Endodermal cell (in vitro differentiated cells): ENCODE data around the gene ZNF182. TPM values are rescaled to one million over a fixed set of nuclear protein-coding genes. Genes with fewer than 3 reads are reported as not detected.
"Not testable (repeated sequence)": the region's sequence is repeated elsewhere in the genome, so short reads cannot be mapped to it uniquely, and the experiment has no call there.

ENCODE experiments used
- DNase-seq: peaks from one replicate; pipeline ENCODE4 v3.0.0-alpha.2; 2017
- H3K27ac ChIP-seq: 2 replicates; pipeline ENCODE4 v1.5.1; 2013; ENCODE audit warnings: mild to moderate bottlenecking, low read depth, low read length, moderate library complexity
- H3K27me3 ChIP-seq: 2 replicates; pipeline ENCODE4 v1.6.1; 2013; ENCODE audit warnings: mild to moderate bottlenecking, low read length, moderate library complexity; ENCODE audit not compliant: insufficient read depth, control insufficient read depth, poor library complexity, severe bottlenecking
- H3K36me3 ChIP-seq: 2 replicates; pipeline ENCODE4 v1.7.0; 2013; ENCODE audit warnings: mild to moderate bottlenecking, low read length, moderate library complexity; ENCODE audit not compliant: control insufficient read depth, insufficient read depth
- H3K4me1 ChIP-seq: one replicate; pipeline ENCODE4 v1.7.0; 2013; ENCODE audit warnings: low read length; ENCODE audit not compliant: control insufficient read depth, insufficient read depth
- H3K4me3 ChIP-seq: 2 replicates; pipeline ENCODE4 v1.5.1; 2013; ENCODE audit warnings: mild to moderate bottlenecking, low read length, moderate library complexity
- H3K9ac ChIP-seq: 2 replicates; pipeline ENCODE4 v1.6.1; 2013; ENCODE audit warnings: mild to moderate bottlenecking, low read length, moderate library complexity; ENCODE audit not compliant: poor library complexity, severe bottlenecking; ENCODE audit errors: extremely low read depth
- H3K9me3 ChIP-seq: 2 replicates; pipeline ENCODE4 v1.6.1; 2013; ENCODE audit warnings: mild to moderate bottlenecking, low read length, moderate library complexity; ENCODE audit not compliant: control insufficient read depth
- H3K27ac Mint-ChIP-seq: 2 replicates; pipeline ENCODE4 v1.8.0; 2020; ENCODE audit warnings: mixed read lengths
- H3K27me3 Mint-ChIP-seq: 2 replicates; pipeline ENCODE4 v1.8.0; 2021; ENCODE audit warnings: mild to moderate bottlenecking, mixed read lengths; ENCODE audit not compliant: insufficient read depth
- H3K36me3 Mint-ChIP-seq: 2 replicates; pipeline ENCODE4 v1.8.0; 2020; ENCODE audit warnings: low read depth, mixed read lengths
- H3K4me1 Mint-ChIP-seq: 2 replicates; pipeline ENCODE4 v1.8.0; 2020; ENCODE audit warnings: mixed read lengths
- H3K4me3 Mint-ChIP-seq: 2 replicates; pipeline ENCODE4 v1.8.0; 2020; ENCODE audit warnings: mild to moderate bottlenecking, moderate library complexity, mixed read lengths
- H3K9me3 Mint-ChIP-seq: 2 replicates; pipeline ENCODE4 v1.8.0; 2020; ENCODE audit warnings: mild to moderate bottlenecking, mixed read lengths
- WGBS, 2 experiments: methylation state at CpG; one replicate each; pipeline versions ENCODE4 v1.1.5 to v1.1.7; 2013; ENCODE audit warnings: missing lambda C conversion rate in 2 of 2, mixed read lengths in 1 of 2; ENCODE audit not compliant: insufficient coverage in 1 of 2, insufficient read length in 1 of 2; 5-methylcytosine and 5-hydroxymethylcytosine counted together
- total RNA-seq, 2 donors: library from RNA; stranded (reverse); fragmentation: NEBNext Ultra II Directional in 1 of 2; extraction: Animal tissue kit (Norgen Biotek cat#: 25700) in 1 of 2; gene quantifications; 2 replicates in 1 of 2; 3 replicates in 1 of 2; pipeline ENCODE4 v1.2.1, GENCODE V29; 2021
- TF ChIP-seq, protein P1 (sequence below): fragments of 200-600 bp; sonication (generic); conservative IDR thresholded peaks from 2 replicates; pipeline ENCODE4 v1.5.0; 2021; ENCODE audit warnings: antibody characterized with exemption, mild to moderate bottlenecking

Gene ZNF182
- total RNA-seq, 2 donors from 2014 or later, result 5.8 to 10.5 TPM

DNA sequence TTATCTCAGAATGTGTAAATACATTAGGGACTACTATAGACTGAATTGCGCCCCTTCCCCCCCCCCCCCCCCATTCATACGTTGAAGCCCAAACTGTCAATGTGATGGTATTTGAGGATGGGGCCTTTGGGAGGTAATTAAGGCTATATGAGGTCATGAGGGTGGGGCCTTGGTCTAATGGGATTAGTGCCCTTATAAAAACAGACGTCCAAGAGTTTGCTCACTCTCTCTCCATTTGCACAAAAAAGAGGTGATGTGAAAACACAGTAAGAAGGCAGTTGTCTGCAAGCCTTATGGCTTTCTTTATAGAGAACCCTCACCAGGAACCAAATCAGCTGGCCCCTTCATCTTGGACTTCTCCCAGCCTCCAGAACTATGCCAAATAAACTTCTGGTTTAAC lies 18.3 kb upstream of the ZNF182 start:
- Mint-ChIP-seq H3K27ac (no peak overlapping the region), H3K4me3 (no peak overlapping the region), H3K27me3 (no peaks in the 10 kb centered on the region), H3K36me3 (no peaks in the 10 kb centered on the region), H3K9me3 (peaks cover 30% of the 10 kb centered on the region), H3K4me1 (no peaks in the 10 kb centered on the region)
- TF ChIP-seq, protein P1, sequence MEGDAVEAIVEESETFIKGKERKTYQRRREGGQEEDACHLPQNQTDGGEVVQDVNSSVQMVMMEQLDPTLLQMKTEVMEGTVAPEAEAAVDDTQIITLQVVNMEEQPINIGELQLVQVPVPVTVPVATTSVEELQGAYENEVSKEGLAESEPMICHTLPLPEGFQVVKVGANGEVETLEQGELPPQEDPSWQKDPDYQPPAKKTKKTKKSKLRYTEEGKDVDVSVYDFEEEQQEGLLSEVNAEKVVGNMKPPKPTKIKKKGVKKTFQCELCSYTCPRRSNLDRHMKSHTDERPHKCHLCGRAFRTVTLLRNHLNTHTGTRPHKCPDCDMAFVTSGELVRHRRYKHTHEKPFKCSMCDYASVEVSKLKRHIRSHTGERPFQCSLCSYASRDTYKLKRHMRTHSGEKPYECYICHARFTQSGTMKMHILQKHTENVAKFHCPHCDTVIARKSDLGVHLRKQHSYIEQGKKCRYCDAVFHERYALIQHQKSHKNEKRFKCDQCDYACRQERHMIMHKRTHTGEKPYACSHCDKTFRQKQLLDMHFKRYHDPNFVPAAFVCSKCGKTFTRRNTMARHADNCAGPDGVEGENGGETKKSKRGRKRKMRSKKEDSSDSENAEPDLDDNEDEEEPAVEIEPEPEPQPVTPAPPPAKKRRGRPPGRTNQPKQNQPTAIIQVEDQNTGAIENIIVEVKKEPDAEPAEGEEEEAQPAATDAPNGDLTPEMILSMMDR, result no peak
- WGBS, 2 experiments, result no CpG with 5 or more reads among the region's 3 CpGs
- DNase-seq, result no peak
- Histone ChIP-seq H3K9ac (no peak overlapping the region), H3K9me3 (no peaks in the 10 kb centered on the region), H3K4me3 (peak overlapping the region; percentile 82), H3K36me3 (no peaks in the 10 kb centered on the region), H3K27me3 (no peaks in the 10 kb centered on the region), H3K4me1 (no peaks in the 10 kb centered on the region), H3K27ac (no peak overlapping the region)

DNA sequence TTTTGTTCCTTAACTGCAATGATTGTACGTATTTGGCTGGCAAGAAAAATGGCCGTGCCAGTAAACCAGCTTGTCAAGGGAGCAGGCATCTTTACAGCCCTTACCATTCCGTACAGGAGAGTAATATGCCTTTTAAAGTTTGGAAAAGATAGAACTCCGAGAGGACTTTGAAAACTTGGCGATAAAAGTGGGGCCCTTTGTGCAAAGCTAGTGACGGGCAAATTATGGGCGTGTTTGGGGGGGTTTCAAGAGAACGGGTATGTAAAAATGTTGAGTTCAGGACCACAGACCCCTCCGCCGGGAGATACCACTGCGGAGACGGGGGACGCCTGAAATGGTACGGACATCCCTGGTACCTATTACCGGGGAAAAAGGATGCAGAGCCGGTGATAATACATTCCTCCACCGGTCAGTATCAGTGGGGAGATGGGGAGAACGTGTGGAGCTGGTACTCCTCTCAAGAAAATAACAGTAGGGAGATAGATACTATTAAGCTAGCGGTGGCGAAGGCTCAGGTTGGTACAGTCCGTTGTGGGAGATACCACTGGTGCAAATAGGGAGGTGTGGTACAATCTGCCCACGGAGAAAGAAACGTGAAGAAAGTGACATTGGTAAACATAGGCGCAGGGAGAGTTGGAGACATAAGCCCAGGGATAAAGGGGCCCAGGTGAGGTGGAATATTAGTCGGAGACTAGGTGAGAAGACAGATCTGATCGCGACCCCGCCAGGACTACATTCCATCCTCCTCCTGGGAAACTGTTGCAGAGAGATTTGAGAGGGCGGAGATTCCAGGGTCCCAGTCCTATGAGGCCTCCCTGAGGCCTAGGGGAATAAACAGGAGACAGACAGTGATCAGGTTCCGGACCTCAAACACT lies 17.5 kb upstream of the ZNF182 start:
- WGBS, 2 experiments, result 0 to 4% methylated on average over 11 to 30 of the region's 30 CpGs
- Histone ChIP-seq H3K27ac (peak overlapping the region; percentile 98), H3K36me3 (no peaks in the 10 kb centered on the region), H3K27me3 (no peaks in the 10 kb centered on the region), H3K4me3 (peak overlapping the region; percentile 82), H3K4me1 (no peaks in the 10 kb centered on the region), H3K9me3 (no peaks in the 10 kb centered on the region), H3K9ac (peak overlapping the region; percentile 88)
- TF ChIP-seq, protein P1, result no peak
- Mint-ChIP-seq H3K36me3 (no peaks in the 10 kb centered on the region), H3K27me3 (no peaks in the 10 kb centered on the region), H3K27ac (peak overlapping the region; percentile 99), H3K4me1 (no peaks in the 10 kb centered on the region), H3K9me3 (peaks cover 26% of the 10 kb centered on the region), H3K4me3 (peak overlapping the region; percentile 69)
- DNase-seq, result peak; percentile 88

DNA sequence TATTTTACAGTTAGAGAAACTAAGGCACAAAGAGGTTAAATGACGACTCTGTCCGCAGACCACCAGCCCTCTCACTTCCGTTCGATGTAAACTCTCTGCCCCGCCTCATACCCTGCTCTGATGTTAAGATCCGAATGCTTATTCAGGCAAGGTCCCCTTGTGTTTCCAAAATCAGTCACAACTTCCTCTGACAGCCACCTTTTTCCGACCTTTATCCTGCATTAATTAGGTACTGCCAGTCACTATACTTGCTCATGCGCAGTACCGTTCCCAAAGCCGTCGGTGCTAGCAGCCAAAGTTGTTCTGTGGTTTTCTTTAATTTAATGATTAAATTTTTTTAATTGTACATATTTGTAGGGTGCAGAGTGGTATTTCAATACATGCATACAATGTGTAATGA lies 16.7 kb upstream of the ZNF182 start:
- not testable (repeated sequence) for H3K36me3 ChIP-seq, H3K27me3 Mint-ChIP-seq, H3K9ac ChIP-seq, H3K27ac Mint-ChIP-seq, H3K9me3 ChIP-seq, H3K27ac ChIP-seq, H3K4me1 ChIP-seq, H3K4me1 Mint-ChIP-seq, H3K36me3 Mint-ChIP-seq, H3K27me3 ChIP-seq, DNase-seq
- WGBS, 2 experiments, result 89% methylated on average over 11 of the region's 11 CpGs; no CpG with 5 or more reads in 1 of the 2 experiments
- Mint-ChIP-seq H3K9me3 (peaks cover 22% of the 10 kb centered on the region), H3K4me3 (peak overlapping the region; percentile 69)
- H3K4me3 ChIP-seq, result peak overlapping the region; percentile 82

DNA sequence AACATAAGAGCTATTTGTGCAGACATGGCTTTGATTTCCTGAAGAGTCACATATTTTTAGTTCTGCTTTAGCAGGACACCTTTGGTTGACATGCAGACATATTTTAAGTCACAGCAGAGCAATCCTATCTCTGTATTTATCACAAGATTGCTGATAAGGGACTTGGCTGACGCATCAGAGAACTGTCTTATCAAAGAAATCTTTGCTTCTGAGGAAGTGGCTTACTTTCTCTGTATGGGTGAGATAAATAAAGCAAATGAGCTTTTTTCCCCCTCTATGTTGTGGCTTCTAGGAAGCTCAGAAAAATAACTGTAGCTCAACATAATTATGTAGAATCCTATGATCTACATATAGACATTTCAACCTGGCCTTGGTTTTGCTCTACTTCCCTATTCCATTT lies 16.1 kb upstream of the ZNF182 start:
- not testable (repeated sequence) for H3K4me1 ChIP-seq, H3K27me3 ChIP-seq, H3K27me3 Mint-ChIP-seq, H3K4me1 Mint-ChIP-seq, H3K4me3 ChIP-seq, DNase-seq, H3K27ac ChIP-seq, H3K9me3 ChIP-seq, H3K4me3 Mint-ChIP-seq, H3K27ac Mint-ChIP-seq, H3K9ac ChIP-seq, H3K36me3 ChIP-seq, H3K36me3 Mint-ChIP-seq
- no CpG with 5 or more reads among the region's 1 CpG for WGBS, 2 experiments
- peaks cover 19% of the 10 kb centered on the region for H3K9me3 Mint-ChIP-seq

DNA sequence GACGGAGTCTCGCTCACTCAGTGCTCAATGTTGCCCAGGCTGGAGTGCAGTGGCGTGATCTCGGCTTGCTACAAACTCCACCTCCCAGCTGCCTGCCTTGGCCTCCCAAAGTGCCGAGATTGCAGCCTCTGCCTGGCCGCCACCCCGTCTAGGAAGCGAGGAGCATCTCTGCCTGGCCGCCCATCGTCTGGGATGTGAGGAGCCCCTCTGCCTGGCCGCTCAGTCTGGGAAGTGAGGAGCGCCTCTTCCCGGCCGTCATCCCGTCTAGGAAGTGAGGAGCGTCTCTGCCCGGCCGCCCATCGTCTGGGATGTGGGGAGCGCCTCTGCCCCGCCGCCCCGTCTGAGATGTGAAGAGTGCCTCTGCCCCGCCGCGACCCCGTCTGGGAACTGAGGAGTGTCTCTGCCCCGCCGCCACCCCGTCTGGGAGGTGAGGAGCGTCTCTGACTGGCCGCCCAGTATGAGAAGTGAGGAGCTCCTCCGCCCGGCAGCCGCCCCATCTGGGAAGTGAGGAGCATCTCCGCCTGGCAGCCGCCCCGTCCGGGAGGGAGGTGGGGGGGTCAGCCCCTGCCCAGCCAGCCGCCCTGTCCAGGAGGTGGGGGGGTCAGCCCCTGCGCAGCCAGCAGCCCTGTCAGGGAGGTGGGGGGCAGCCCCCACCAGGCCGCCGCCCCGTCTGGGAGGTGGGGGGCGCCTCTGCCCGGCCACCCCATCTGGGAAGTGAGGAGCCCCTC lies 13.0 kb upstream of the ZNF182 start:
- not testable (repeated sequence) for H3K4me3 Mint-ChIP-seq, H3K9me3 ChIP-seq, H3K9ac ChIP-seq, H3K27me3 ChIP-seq, H3K27me3 Mint-ChIP-seq, DNase-seq, H3K27ac ChIP-seq, H3K36me3 ChIP-seq, H3K27ac Mint-ChIP-seq, H3K4me3 ChIP-seq, H3K4me1 Mint-ChIP-seq, H3K4me1 ChIP-seq, H3K36me3 Mint-ChIP-seq
- WGBS, 2 experiments, result 95% methylated on average over 18 of the region's 46 CpGs; no CpG with 5 or more reads in 1 of the 2 experiments
- peaks cover 14% of the 10 kb centered on the region for H3K9me3 Mint-ChIP-seq
